ENCODE data around the gene STAT5A.

The STAT5A gene

DNA sequence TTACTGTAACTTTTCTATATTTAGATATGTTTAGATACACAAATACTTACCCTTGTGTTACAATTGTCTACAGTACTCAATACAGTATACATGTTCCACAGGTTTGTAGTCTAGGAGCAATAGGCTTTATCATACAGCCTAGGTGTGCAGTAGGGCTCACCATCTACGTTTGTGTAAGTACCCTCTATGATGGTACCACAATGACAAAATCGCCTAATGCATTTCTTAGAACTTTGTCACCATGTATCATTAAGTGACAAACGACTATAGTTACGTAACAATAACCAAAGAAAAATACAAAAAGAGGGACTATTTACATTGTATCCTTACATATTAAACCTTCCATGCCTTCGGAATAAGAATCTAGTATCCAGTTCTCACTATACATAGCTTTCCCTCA lies 20.1 kb upstream of the STAT5A start:
- DNase-seq (ENCODE audit: low read depth), result no peak

DNA sequence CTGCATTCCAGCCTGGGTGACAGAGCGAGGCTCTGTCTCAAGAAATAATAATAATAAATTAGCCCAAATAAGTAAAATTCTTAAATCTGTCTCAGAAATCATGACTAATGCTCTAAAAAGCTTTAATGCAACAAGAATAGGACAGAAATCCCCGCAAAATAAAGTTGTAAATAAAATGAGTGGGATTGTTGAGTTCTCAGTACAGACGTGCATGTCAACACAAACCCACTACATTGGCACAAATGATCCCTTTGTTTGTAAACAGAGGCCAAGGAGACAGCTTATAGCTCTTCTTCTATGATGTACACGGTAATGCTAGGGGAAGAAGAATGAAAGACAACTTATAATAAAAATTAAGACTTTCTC lies 18.1 kb upstream of the STAT5A start:
- no peak for DNase-seq (ENCODE audit: low read depth)

DNA sequence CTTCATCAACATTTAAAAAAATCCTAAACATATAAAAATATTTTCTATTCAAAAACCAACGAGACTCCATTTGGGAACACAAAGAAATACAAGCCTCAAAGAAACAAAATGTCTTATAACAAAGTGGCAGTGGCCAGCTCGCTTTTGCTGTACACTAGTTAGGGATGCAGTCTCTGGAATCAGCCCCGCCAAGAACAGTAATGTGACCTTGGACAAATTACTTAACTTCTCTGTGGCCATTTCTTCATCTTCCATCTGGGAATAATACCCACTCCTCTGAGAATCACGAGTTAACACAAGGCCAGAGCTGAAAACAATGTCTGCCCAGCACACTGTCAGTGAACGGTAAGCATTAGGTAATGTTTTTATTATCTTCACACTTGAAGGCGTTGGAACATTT lies 17.7 kb upstream of the STAT5A start:
- no peak for DNase-seq (ENCODE audit: low read depth)

DNA sequence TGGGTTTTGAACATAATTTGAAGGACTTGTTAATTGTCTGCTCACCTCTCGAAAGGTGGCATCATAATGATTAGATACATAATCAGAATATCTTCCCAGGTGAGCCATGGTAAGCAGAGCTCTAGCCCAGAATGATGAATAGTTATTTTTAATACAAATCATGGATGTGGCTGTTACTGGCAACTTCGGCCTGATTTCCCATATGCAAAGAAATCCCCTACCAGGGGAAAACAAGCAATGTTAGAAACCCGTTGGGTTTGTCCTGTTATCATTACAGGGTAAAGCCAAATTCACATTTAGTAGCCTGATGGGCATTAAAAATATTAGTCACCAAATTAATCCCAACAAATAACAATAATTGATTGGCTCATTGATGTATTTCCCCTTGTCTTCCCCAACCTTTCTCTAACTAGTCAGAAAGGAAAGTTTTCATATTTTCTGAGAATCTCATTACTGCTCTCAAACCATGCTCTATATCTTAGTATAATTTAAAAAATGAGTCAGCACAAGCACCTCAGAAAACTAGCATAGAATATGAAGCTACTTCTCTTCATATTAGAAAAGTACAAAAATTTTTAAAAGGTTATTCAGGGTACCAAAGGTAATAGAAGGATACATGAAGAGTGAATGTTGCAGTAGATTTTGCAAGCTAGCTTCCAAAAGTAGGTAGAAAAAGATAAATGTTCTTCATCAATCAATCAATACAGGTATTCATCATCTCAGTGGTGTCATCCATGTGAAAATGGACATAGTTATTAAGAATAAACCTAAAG lies 17.1 kb upstream of the STAT5A start:
- DNase-seq (ENCODE audit: low read depth), result no peak

DNA sequence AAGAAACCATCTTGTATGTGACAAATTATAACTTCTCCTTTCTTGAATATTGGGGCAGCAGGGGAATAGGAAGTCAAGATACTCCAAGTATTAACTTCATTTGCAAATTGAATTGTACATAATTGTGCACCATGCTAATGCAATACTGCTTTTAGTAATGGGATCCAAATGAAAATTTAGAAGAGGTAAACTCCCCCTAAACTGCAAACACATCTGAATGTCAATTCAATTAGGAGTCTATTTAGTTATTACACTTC lies 16.6 kb upstream of the STAT5A start:
- no peak for DNase-seq (ENCODE audit: low read depth)

DNA sequence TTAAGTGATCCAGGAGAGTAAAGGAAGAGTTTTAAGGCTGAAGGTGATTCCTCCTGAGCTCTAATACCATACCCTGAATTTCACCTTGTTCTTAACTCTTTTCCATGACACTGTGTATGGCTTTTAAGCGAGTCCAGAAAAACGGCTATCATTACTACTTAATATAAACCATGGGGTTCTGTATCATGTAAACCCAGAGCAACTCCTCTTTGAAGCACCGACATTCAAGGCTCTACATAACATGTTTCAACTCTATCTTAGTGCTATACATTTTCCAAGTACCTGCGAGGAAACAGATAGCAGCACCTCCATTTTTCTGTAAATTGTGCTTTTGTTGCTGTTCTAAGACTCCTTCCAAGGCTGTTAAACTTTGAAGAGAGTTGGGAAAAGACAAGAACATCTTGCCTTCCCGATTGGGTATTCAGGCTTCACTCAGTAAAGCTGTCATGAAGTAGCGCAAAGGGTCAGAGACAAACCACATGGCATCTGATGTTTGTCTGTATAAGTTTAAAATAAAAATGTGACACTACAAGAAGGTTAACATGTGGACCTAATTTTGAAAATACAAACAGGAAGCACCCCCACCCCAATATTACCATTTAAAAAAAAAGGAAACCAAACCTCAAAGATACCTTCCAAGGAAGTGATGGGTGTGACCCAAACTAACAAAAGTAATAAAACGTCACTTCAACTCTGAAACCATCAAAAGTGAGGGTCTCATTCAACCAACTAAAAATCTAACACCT lies 16.0 kb upstream of the STAT5A start:
- DNase-seq (ENCODE audit: low read depth), result no peak

DNA sequence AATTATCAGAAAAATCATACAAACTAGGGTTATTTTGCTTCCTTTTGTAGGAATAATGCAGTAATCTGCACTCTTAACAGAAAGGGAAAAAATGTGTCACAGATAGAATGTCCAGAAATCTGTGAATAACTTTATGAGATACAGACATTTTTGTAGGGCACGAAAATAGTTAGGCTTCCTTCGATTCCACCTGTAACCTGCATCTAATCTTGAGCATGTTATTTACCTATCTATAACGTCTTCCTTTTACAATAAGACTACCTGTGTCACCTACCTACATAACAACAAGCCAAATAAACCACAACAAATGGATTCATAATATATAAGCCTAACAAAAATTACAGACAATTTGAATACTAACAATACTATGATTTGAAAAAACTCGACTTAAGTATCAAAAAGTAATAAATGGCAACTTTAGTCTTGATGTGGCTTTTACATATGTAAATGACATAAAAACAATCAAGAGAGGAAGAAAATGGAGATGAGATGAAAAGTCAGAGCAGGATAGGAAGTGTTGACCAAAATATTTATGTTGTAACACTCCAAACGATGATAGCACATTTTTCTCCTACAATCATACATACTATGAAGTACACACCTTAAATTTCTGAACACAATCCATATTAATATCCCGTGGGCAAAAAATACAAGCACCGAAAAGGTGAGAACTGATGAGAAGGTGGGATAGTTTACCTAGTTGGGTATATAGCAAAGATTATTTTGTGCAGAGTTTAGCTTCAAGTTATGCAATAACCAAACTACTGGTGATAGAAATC lies 14.6 kb upstream of the STAT5A start:
- no peak for DNase-seq (ENCODE audit: low read depth)

DNA sequence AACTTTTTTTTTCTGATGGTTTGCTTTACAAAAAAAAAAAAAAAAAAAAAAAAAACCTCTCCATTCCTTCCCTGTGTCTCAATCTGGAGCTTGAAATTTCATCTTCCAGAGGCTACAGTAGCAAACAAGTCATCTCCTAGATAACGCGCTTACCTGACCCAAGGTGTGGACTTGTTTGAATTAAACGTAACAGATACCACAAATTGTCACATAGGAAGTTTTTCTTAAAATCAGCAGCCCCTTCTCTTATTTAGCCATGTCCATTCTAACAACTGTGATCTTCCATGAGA lies 14.1 kb upstream of the STAT5A start:
- DNase-seq (ENCODE audit: low read depth), result no peak

DNA sequence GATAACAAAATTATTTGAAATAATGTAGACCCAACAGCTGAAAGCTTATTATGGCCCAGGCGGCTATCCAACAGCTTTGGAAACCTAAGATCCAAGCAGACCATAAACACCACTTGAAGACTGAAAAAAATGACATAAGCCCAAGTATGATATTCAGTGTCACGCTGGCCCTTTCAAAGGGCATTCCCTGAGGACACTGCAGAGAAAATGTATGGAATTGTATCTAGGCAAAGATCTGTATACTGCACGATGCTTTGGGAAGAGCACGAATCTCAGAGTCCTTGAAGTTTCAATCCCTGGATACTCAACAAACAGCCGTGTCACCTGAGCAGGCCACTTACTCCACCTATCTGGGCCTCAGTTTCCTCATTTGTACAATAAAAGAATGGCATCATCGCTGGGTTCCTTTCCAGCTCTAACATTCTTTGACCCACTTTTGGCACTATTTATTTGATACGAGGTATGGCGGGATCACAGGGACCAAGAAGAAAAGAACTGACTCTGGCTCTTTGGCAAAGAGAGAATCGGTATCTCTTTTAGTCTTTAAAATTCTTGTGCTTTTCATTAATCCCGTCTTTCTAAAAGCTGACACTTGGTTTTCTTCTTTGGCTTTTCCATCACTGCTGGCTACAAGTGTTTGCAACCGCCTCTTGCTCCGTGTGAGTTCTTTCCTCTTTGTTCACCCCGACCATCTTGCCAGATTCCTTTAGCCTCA lies 13.3 kb upstream of the STAT5A start:
- DNase-seq (ENCODE audit: low read depth), result no peak

DNA sequence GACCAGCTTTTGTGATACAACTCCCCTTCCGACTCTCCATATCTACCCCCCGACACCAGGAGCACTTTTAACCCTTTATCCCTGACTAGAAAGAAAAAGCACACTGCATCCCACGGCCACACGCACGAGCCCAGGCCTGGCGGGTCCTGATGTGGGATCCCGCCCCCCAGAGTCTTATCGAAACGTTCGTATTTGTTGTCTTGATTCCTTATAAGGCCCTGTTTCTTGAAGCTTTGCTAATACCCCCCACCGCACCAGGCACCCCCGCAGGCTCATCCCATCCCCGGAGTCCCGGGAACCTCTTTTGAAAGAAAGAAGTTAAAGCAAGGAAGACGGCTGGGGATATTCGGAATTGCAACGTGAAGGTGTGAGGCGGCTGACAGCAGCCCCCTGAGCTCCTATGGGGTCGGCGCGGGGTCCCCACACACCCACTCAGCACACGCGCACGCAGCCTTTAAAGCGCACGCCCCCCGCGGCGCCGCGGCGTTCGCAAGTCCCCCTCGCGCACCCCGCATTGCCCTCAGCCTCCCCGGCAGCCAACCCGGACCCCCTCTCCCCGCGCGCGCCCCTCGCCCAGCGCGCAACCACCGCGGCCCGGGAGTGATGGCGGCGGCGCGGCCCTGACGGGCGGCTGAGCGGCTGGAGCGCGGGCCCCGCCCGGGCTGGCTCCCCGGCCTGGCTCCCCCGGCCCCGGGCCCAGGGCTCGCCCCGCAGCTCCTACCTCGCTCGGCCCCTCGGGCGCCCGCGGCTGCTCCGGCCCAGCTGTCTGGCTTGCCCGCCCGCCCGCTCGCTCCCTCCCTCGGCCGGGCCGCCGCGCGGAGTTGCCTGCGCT lies 12.6 kb upstream of the STAT5A start:
- DNase-seq (ENCODE audit: low read depth), result no peak

DNA sequence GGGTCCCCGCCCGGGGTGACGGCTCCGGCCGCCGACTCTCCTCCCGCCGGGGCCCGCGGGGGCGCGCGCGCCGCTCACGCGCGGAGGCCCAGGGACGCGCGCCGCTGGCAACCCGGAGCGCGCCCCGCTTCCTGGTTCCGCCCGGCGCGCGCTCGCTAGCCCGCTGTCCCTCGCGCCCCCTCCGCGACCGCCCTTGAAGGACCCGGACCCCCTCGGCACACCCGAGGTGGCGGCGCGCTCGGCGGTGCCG lies 12.0 kb upstream of the STAT5A start, which contains the start of gene STAT5B:
STAT5B (minus strand) TSS at position 33 of the 250 bp plus-strand sequence. CDS start 44,264 bp downstream, outside the sequence.
- DNase-seq (ENCODE audit: low read depth), result peak; percentile 58

DNA sequence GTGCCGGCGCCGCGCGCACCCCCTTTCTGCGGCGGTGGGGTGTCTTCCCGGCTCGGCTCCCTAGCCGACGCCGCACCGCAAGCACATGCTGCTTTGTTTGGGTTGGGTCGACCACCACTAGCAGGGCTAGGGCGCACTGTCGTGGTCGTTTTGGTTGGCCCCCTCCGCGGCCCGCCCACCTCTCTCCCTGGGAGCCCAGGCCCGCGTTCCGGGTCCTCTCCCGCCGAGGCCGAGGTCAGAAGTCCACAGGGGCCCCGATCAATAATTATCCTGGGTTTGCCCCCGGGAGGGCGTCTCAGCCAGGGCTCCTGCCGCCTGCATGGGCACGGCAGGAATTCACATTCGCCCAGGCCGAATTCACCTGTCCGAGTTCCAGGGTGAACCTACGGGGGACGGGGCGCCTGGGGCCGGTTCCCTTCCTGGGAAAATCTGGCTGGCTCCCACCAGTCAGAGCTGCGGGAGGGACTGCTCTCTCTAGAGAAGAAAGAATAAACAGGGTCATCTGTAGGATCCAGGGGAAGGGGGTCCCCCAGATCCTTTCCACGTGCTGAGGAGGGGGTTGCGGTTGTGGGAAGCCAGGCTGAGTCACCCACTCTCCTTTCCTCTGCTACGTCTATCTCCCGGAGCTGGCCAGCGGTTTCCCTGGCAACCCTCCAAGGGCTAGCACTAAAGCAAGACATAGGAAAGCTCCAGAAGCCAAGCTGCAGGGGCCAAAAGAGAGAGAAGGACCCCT lies 11.5 kb upstream of the STAT5A start:
- peak; percentile 67 for DNase-seq (ENCODE audit: low read depth)

DNA sequence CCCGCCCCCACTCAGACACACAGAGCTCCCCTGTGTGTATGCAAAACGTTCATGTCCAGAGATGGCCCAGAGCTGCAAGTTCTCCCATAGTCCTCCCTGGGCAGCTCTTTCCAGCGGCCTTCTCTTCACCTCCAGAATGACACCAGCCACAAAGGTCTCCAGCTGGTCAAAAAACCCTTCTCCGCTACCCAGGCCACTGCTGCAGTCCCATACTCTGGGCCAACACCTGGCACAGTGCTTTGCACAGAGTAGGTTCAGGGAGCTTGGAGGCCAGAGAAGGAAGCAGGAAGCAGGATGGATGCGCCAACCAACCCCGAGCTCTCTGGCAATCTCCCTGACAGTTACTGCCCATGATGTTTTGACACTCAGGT lies 11.0 kb upstream of the STAT5A start:
- DNase-seq (ENCODE audit: low read depth), result no peak

DNA sequence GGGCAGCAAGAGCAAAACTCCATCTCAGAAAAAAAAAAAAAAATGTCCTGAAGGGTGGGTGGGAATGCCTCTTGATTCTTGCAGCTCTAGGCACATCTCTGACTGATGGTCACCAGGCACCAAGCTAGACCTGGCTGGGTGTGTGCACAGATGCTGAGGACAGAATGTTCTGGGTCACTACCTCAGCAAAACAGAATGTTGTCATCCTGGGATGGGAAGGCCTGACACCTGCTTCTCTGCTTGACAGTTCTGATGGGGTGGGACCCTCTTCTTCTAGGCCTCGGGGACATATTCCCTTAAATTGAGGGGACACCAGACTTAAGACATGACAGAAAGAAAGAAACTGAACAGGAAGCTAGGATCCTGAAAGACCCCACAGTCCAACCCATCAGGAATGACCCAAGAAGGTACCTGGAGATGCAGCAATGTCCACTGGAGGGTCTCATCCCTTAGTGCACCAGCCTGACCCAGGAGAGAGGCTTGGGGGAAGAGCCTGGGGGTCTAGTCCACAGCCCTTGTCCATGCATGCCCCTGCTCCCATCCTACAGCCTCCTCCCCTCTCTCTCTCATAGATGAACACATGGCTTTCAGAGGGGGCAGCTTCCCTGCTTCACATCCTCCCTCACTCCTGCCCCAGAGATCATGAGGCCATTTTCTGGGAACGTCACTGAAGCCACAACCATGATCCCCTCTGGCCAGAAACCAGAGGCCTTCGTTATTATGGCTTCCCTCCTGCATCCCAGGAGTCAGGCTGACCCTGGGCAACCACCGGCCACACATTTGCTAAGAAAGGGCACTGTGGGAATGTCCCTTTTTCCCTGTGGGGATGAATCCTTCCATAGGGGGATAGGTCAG lies 8.3 kb upstream of the STAT5A start:
- DNase-seq (ENCODE audit: low read depth), result no peak

DNA sequence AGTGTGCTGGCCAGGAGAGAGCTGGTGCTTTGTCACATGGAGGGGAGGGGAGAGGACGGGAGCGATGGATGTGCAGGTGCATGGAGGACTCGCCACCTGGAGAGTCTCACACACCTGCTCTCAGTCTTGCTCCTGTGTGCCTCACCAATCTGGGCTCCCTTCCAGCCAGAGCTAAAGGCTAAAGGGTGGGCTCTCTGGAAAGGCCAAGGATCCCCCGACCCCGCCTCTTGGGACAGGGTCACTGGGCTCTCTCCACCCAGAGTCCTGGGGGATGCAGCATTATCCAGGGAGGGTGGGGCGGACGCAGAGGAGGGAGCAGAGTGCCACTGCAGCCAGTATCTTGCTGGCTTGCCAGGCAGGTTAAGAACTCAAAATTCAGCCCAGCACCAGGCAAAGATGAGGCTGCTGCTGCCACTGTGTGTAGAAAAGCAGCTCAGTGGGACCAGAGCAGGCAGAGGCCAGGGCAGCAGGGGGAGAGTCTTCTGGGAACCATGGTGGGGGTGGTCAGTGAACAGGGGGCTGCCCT lies 6.7 kb upstream of the STAT5A start:
- no peak for DNase-seq (ENCODE audit: low read depth)

DNA sequence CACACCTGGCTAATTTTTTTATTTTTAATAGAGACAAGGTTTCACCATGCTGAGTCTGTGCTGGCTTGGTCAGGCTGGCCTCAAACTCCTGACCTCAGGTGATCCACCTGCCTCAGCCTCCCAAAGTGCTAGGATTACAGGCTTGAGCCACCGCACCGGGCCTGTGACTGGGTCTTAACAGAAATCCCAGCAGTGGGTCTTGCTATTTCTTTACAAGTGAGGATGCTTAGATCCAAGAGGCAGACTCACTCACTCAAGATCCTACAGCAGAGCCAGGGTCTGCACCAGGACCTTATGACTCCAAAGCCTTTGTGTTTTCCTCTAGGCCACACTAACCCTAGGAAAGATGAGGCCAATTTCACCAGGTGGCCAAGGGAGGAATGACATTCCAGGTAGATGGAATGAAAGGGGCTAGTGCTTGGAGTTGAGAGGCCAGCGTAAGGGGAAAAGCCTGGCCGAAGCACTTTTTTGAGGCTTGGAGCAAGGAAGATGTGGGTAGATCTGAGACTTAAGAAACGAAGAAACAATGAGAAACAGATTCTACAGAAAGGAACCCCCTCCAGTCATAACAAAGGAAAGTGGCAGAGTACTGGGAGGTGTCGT lies 5.7 kb upstream of the STAT5A start:
- DNase-seq (ENCODE audit: low read depth), result no peak

DNA sequence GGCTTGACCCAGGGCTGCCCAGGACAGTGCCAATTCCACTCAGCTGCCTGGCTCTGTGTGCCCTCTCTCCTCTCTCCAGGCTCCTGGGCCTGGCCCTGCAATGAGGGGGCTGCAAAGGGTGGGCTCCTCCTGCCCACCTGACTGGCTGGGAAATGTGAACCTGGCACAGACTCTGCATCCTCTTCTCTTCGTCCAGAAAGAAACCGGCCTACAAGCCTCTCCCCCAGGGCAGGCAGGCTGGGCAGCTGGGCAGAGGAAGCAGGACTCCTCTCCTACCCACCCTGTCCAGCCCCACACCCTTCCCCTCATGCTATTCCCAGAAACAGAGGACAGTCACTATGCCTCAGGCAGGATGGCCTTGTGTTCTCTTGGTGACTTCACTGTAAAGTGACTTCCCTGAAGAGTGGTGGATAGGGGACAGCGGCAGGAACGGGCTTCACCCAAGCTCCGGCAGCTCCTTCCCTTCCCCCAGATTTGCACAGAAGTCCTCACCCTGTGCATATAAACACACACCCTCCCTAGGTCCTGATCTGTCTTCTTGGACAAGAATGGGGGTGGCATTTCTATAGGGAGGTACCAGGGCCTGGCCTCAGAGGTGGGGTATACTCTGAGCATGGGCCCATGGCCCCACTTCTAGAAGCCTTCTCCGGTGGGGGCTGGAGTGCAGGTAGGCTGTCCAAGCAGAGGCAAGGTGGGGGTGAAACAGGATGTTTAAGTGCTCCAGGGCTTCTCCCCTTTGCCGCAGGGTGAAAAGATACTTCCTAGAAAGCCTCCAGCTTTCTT lies 4.9 kb upstream of the STAT5A start:
- no peak for DNase-seq (ENCODE audit: low read depth)

DNA sequence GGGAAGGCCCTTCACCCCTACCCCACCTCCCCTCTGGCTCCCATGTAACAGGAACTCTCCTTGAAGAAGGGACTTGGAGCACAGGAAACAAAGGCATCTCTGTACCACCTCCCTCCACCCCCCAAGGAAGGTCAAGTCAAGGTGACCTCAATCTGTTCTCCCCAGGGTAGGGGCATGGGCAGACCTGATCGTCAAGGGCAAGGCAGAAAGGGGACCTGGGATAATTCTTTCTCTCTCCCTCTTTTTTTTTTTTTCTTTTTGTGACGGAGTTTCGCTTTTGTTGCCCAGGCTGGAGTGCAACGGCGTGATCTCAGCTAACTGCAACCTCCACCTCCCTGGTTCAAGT lies 4.3 kb upstream of the STAT5A start:
- no peak for DNase-seq (ENCODE audit: low read depth)

DNA sequence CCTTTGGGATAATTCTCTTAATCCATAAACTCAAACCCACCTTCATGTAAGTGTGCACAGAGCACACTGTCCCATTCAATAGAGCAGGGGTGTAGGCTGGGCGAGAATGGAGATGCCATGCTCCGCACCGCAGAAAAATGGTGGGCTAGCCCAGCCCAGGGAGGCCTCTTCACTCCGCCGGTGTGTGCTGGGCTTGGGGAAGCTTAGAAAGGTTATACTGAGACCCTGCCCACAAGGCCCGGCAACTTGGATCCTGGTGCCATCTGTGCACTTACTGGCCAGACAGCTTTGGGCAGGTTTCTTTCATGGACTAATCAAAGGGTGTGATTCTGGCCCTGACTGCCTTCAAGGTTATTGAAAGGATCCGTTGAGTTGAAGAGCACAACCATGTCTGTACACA lies 3.7 kb upstream of the STAT5A start:
- no peak for DNase-seq (ENCODE audit: low read depth)
